Loucy (cell line): ENCODE results near the gene POLR2J2.
"Not testable (repeated sequence)": the region's sequence is repeated elsewhere in the genome, so short reads cannot be mapped to it uniquely, and the experiment has no call there.

Experiments
- CTCF ChIP-seq: fragments of 200-600 bp; sonication (generic); conservative IDR thresholded peaks from 2 replicates; pipeline ENCODE4 v1.5.1; 2014; ENCODE audit warnings: mild to moderate bottlenecking, antibody characterized with exemption, low read length
- EZH2phosphoT487 ChIP-seq: fragments of 200-600 bp; IDR thresholded peaks from 2 replicates; pipeline ENCODE4 v1.6.1; 2018; ENCODE audit warnings: antibody characterized with exemption, mild to moderate bottlenecking, moderate library complexity, borderline replicate concordance

- TF ChIP-seq CTCF, EZH2phosphoT487: not testable (repeated sequence)
Measured at GRCh38 chr7:102688299-102689036, 17.0 kb upstream of the POLR2J2 start.
